NOMO-1 (cell line): ENCODE data around the gene PCGF2.

Source experiments
- DNase-seq, 2 experiments: peaks; one replicate each; lab custom pipeline; 2025; ENCODE audit not compliant: unreplicated experiment in 2 of 2; lab: John Stamatoyannopoulos, UW

PCGF2 gene

GRCh38 chr17:38719943-38720641 lies 28.0 kb downstream of the PCGF2 start:
- no peak for DNase-seq

GRCh38 chr17:38719289-38719942 lies 28.7 kb downstream of the PCGF2 start:
- no peak for DNase-seq

- no peak for DNase-seq
Observed at GRCh38 chr17:38717139-38717745, 30.9 kb downstream of the PCGF2 start.

- no peak for DNase-seq
Observed at GRCh38 chr17:38716368-38717005, 31.6 kb downstream of the PCGF2 start.

GRCh38 chr17:38715216-38715943 lies 32.8 kb downstream of the PCGF2 start:
- DNase-seq = no peak

- DNase-seq = no peak
Observed at GRCh38 chr17:38713456-38714075, 34.6 kb downstream of the PCGF2 start.

- DNase-seq = no peak
Observed at GRCh38 chr17:38712593-38712992, 35.5 kb downstream of the PCGF2 start.

GRCh38 chr17:38711792-38712571 lies 36.2 kb downstream of the PCGF2 start:
- DNase-seq = no peak

GRCh38 chr17:38710985-38711384 lies 37.2 kb downstream of the PCGF2 start:
- DNase-seq = no peak

GRCh38 chr17:38710604-38710962 lies 37.6 kb downstream of the PCGF2 start:
- no peak for DNase-seq

GRCh38 chr17:38709864-38710603 lies 38.1 kb downstream of the PCGF2 start:
- DNase-seq = no peak

- DNase-seq = no peak
Observed at GRCh38 chr17:38709104-38709820, 38.9 kb downstream of the PCGF2 start.

- DNase-seq = no peak
Observed at GRCh38 chr17:38707678-38708351, 40.3 kb downstream of the PCGF2 start.

GRCh38 chr17:38706505-38707216 lies 41.5 kb downstream of the PCGF2 start:
- DNase-seq = no peak

GRCh38 chr17:38705803-38706504 lies 42.2 kb downstream of the PCGF2 start:
- DNase-seq = no peak

GRCh38 chr17:38705523-38705802 lies 42.7 kb downstream of the PCGF2 start:
- no peak for DNase-seq
